ENCODE data around the gene GABARAP. TPM values are rescaled to one million over a fixed set of nuclear protein-coding genes. Genes with fewer than 3 reads are reported as not detected.
A peak's percentile ranks its signal among the peaks of the same experiment; 100 is the strongest.

GABARAP gene
- total RNA-seq: 101 and 120 TPM in 2 replicates

GRCh38 chr17:7241783-7242716 is at the start of gene GABARAP:
Gene GABARAP, minus strand, starts transcription at chr17:7242449. Its CDS starts 119 bp downstream, at chr17:7242330.
- peak; percentile 69 for DNase-seq (ENCODE audit: low read depth, low spot score)

GRCh38 chr17:7290685-7291084 is 48.4 kb upstream of the GABARAP start:
- DNase-seq (ENCODE audit: low read depth, low spot score): no peak

- no peak for DNase-seq (ENCODE audit: low read depth, low spot score)
These were observed 47.9 kb upstream of the GABARAP start for GRCh38 chr17:7290166-7290565.

GRCh38 chr17:7289256-7290032 is 47.2 kb upstream of the GABARAP start:
- DNase-seq (ENCODE audit: low read depth, low spot score): no peak

- no peak for DNase-seq (ENCODE audit: low read depth, low spot score)
These were observed 43.4 kb upstream of the GABARAP start for GRCh38 chr17:7285679-7286078.

GRCh38 chr17:7284911-7285310 is 42.7 kb upstream of the GABARAP start:
- no peak for DNase-seq (ENCODE audit: low read depth, low spot score)

GRCh38 chr17:7283471-7284216 is 41.4 kb upstream of the GABARAP start:
- DNase-seq (ENCODE audit: low read depth, low spot score): no peak

- DNase-seq (ENCODE audit: low read depth, low spot score): no peak
These were observed 40.6 kb upstream of the GABARAP start for GRCh38 chr17:7282752-7283321.

GRCh38 chr17:7281953-7282751 is 39.9 kb upstream of the GABARAP start:
- DNase-seq (ENCODE audit: low read depth, low spot score): no peak

- peak; percentile 71 for DNase-seq (ENCODE audit: low read depth, low spot score)
These were observed 39.1 kb upstream of the GABARAP start, which contains the start of gene SLC2A4 for GRCh38 chr17:7281074-7281952. Gene SLC2A4, plus strand, starts transcription at chr17:7281718. Its CDS starts 217 bp downstream, at chr17:7281935.

GRCh38 chr17:7280519-7281073 is 38.3 kb upstream of the GABARAP start:
- peak; percentile 32 for DNase-seq (ENCODE audit: low read depth, low spot score)

GRCh38 chr17:7279448-7279847 is 37.2 kb upstream of the GABARAP start:
- DNase-seq (ENCODE audit: low read depth, low spot score): no peak

- DNase-seq (ENCODE audit: low read depth, low spot score): no peak
These were observed 24.5 kb upstream of the GABARAP start for GRCh38 chr17:7266784-7267183.

GRCh38 chr17:7263801-7264078 is 21.5 kb upstream of the GABARAP start:
- no peak for DNase-seq (ENCODE audit: low read depth, low spot score)

- DNase-seq (ENCODE audit: low read depth, low spot score): no peak
These were observed 20.9 kb upstream of the GABARAP start for GRCh38 chr17:7262935-7263800.

GRCh38 chr17:7262192-7262934 is 20.1 kb upstream of the GABARAP start, which contains the start of gene CLDN7:
Gene CLDN7, minus strand, starts transcription at chr17:7262478. Its CDS starts 435 bp downstream, at chr17:7262043.
- DNase-seq (ENCODE audit: low read depth, low spot score): no peak
